HepG2 (cell line): ENCODE results near the gene DTYMK. TPM values are rescaled to one million over a fixed set of nuclear protein-coding genes. Genes with fewer than 3 reads are reported as not detected.
A peak's percentile ranks its signal among the peaks of the same experiment; 100 is the strongest.

ENCODE experiments used
- ARHGAP35 ChIP-seq: sonication (generic); formaldehyde crosslinking; IDR thresholded peaks from 2 replicates; pipeline ENCODE4 v1.9.0; 2022; ENCODE audit warnings: mild to moderate bottlenecking, inconsistent platforms, moderate library complexity, missing genetic modification reagents, borderline replicate concordance
- ATF2 ChIP-seq: sonication (generic); formaldehyde crosslinking; IDR thresholded peaks from 2 replicates; pipeline ENCODE4 v1.4.0; 2020; ENCODE audit warnings: missing genetic modification reagents
- DRAP1 ChIP-seq: IDR thresholded peaks from 2 replicates; pipeline ENCODE4 v1.6.1; 2016; ENCODE audit warnings: missing genetic modification reagents, missing compliant biosample characterization
- DZIP1 ChIP-seq: sonication (generic); formaldehyde crosslinking; IDR thresholded peaks from 2 replicates; pipeline ENCODE4 v1.5.0; 2020; ENCODE audit warnings: mild to moderate bottlenecking, missing genetic modification reagents
- MZF1 ChIP-seq: sonication (generic); formaldehyde crosslinking; IDR thresholded peaks from 2 replicates; pipeline ENCODE4 v1.8.1; 2023; ENCODE audit warnings: mild to moderate bottlenecking, missing genetic modification reagents, borderline replicate concordance
- PAF1 ChIP-seq: IDR thresholded peaks from 2 replicates; pipeline ENCODE4 v1.6.1; 2016; ENCODE audit warnings: missing genetic modification reagents, missing compliant biosample characterization
- PCBP2 ChIP-seq: fragments of 200-400 bp; formaldehyde crosslinking; optimal IDR thresholded peaks from 2 replicates; pipeline ENCODE3; 2018; ENCODE audit warnings: low read length, low read depth; ENCODE audit not compliant: poor library complexity, severe bottlenecking
- REXO4 ChIP-seq: sonication (generic); formaldehyde crosslinking; IDR thresholded peaks from 2 replicates; pipeline ENCODE4 v1.8.0; 2022; ENCODE audit warnings: missing genetic modification reagents, mild to moderate bottlenecking, borderline replicate concordance
- SNAPC4 ChIP-seq: sonication (generic); formaldehyde crosslinking; IDR thresholded peaks from 2 replicates; pipeline ENCODE4 v1.4.0; 2020; ENCODE audit warnings: mild to moderate bottlenecking, missing genetic modification reagents
- WIZ ChIP-seq: sonication (generic); formaldehyde crosslinking; IDR thresholded peaks from 2 replicates; pipeline ENCODE4 v1.5.1; 2020; ENCODE audit warnings: mild to moderate bottlenecking, missing genetic modification reagents
- ZBED4 ChIP-seq: sonication (generic); formaldehyde crosslinking; IDR thresholded peaks from 2 replicates; pipeline ENCODE4 v1.4.0; 2020; ENCODE audit warnings: missing genetic modification reagents, borderline replicate concordance
- ZBTB42 ChIP-seq: sonication (generic); formaldehyde crosslinking; IDR thresholded peaks from 2 replicates; pipeline ENCODE4 v1.5.0; 2020; ENCODE audit warnings: mild to moderate bottlenecking, missing genetic modification reagents
- ZNF83 ChIP-seq: sonication (generic); formaldehyde crosslinking; IDR thresholded peaks from 2 replicates; pipeline ENCODE4 v1.4.0; 2020; ENCODE audit warnings: missing genetic modification reagents, mild to moderate bottlenecking, borderline replicate concordance
- polyA plus RNA-seq, 8 experiments: library from polyadenylated mRNA; depleted of rRNA in 3 of 8; stranded (reverse) in 7 of 8; unstranded in 1 of 8; fragments of >200 nt; fragmentation: Illumina TruSeq in 4 of 8; extraction: Trizol in 4 of 8; gene quantifications; 2 replicates each; pipeline versions ENCODE4 v1.2.1 to v1.2.3, GENCODE V29; 2011 to 2016; ENCODE audit warnings: low read depth in 4 of 8, missing spikeins in 1 of 8, mixed read lengths in 1 of 8; ENCODE audit not compliant: insufficient read depth in 1 of 8
- total RNA-seq, 5 experiments: library from RNA; depleted of rRNA; stranded (reverse); fragments of >200 nt; fragmentation: Illumina TruSeq; extraction: Trizol; gene quantifications; 2 replicates each; pipeline ENCODE4 v1.2.3, GENCODE V29; 2016; ENCODE audit warnings: low read depth in 1 of 5

Gene DTYMK
- total and polyA plus RNA-seq, 2 of the 13 experiments (the other 11 are each of a cell fraction or from before 2014, with no cell fraction given) = 57.5 to 134 TPM

GRCh38 chr2:241686650-241687425 is at the start of gene DTYMK (continued):
- TF ChIP-seq PCBP2 = no peak
- TF ChIP-seq WIZ (CRISPR knock-in tag) = no peak; the same call in 1 of the 2 replicates
- peak; percentile 98 for TF ChIP-seq DZIP1 (CRISPR knock-in tag)
- 0 out of 2 replicates have a peak, but pooled peaks have one; percentile 36 for TF ChIP-seq ZNF83
- peak; percentile 63 for TF ChIP-seq ATF2 (CRISPR knock-in tag)
- TF ChIP-seq PAF1 (CRISPR knock-in tag) = no peak; the same call in 1 of the 2 replicates
- peak; percentile 20; the same call in 1 of the 2 replicates for TF ChIP-seq ZBED4
- peak; percentile 75; the same call in 1 of the 2 replicates for TF ChIP-seq ZBTB42
- peak; percentile 58; the same call in 1 of the 2 replicates for TF ChIP-seq DRAP1 (CRISPR knock-in tag)
- TF ChIP-seq SNAPC4 = no peak
- peak; percentile 71; the same call in 1 of the 2 replicates for TF ChIP-seq REXO4 (CRISPR knock-in tag)
- no peak for TF ChIP-seq MZF1 (CRISPR knock-in tag)
- peak; percentile 80; the same call in 1 of the 2 replicates for TF ChIP-seq ARHGAP35 (CRISPR knock-in tag)
